ENCODE results near the gene MCRIP1. TPM values are rescaled to one million over a fixed set of nuclear protein-coding genes. Genes with fewer than 3 reads are reported as not detected.

Gene MCRIP1
- total and polyA plus RNA-seq, 4 donors: 16.6 to 42.0 (median 26.2) TPM

DNA sequence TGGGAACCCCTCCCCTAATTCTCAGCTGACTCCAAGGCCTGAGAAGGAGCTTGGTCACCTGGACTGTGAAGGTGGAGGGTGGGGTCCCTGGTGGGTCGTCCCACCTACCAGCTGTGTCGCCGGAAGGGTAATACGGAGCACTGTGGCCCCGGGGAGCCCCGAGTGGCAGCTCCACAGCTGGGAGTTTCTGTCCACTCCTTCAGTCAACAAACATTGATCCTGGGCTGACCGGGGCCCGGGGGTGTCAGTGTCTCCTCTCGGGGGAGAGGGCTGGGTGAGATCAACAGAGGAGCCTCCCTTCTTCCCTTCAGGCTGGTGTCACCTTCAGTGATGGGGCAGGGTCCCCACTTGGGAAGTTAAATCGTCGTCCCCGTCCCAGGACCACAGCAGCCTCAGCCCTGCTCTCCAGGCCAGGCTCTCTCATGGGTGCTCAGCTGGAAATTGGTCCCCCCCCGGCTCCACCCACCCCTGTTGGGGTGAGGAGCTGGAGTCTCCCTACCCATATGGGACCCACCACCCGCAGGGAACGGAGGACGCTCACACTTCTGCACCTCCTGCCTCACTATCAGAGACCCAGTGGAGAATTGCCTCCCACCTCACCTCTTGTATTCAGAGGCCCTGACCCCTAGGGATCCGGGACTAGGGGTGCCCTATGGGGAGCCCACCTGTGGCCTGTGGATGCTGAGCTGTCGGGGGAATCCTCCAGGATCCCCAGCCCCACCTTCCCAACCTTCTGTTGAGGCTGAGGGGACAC lies 27.2 kb downstream of the MCRIP1 start:
- no peaks in the 10 kb centered on the region for H3K9me3 ChIP-seq (ENCODE audit: control insufficient read depth in 4 of 4, low read length in 3 of 4)
- peaks cover 0 to 7% (median 4%) of the 10 kb centered on the region in 4 donors for H3K36me3 ChIP-seq (ENCODE audit: control insufficient read depth in 4 of 4, insufficient read depth in 3 of 4, low read depth in 1 of 4, low read length in 3 of 4)
- H3K9ac ChIP-seq (ENCODE audit: low read depth in 1 of 2, low read length in 2 of 2): no peak overlapping the region
- peak overlapping the region; percentile 78 to 80 for H3K27ac ChIP-seq (ENCODE audit: low read depth in 1 of 2, low read length in 2 of 2)
- peak overlapping the region in 1 of 3 donors; percentile 90 for H3K4me3 ChIP-seq (ENCODE audit: low read depth in 1 of 3, low read length in 3 of 3)
- DNase-seq (ENCODE audit: low spot score): no peak
- peaks cover 14 to 29% (median 23%) of the 10 kb centered on the region in 4 donors for H3K4me1 ChIP-seq (ENCODE audit: control insufficient read depth in 4 of 4, insufficient read depth in 4 of 4, low read length in 3 of 4)
- TF ChIP-seq SP1 (IDR thresholded peaks at IDR 0.05): no peak
- TF ChIP-seq ATF3 (IDR thresholded peaks at IDR 0.05): no peak
- TF ChIP-seq HNF4G (IDR thresholded peaks at IDR 0.05): no peak
- TF ChIP-seq, protein P1, sequence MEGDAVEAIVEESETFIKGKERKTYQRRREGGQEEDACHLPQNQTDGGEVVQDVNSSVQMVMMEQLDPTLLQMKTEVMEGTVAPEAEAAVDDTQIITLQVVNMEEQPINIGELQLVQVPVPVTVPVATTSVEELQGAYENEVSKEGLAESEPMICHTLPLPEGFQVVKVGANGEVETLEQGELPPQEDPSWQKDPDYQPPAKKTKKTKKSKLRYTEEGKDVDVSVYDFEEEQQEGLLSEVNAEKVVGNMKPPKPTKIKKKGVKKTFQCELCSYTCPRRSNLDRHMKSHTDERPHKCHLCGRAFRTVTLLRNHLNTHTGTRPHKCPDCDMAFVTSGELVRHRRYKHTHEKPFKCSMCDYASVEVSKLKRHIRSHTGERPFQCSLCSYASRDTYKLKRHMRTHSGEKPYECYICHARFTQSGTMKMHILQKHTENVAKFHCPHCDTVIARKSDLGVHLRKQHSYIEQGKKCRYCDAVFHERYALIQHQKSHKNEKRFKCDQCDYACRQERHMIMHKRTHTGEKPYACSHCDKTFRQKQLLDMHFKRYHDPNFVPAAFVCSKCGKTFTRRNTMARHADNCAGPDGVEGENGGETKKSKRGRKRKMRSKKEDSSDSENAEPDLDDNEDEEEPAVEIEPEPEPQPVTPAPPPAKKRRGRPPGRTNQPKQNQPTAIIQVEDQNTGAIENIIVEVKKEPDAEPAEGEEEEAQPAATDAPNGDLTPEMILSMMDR (IDR thresholded peaks at IDR 0.05; ENCODE audit: low read depth, low read length, missing input control): no peak
- no peak for TF ChIP-seq JUND (IDR thresholded peaks at IDR 0.05)
- no peak for TF ChIP-seq EGR1 (IDR thresholded peaks at IDR 0.05; ENCODE audit: low read depth in 2 of 2)
- TF ChIP-seq YY1 (IDR thresholded peaks at IDR 0.05): no peak
- no peak for TF ChIP-seq RXRA (IDR thresholded peaks at IDR 0.05)
- TF ChIP-seq FOXA1 (IDR thresholded peaks at IDR 0.05): no peak
- TF ChIP-seq NR2F2 (IDR thresholded peaks at IDR 0.05): no peak
- TF ChIP-seq TAF1 (conservative IDR thresholded peaks at IDR 0.05): no peak
- TF ChIP-seq, protein P2, sequence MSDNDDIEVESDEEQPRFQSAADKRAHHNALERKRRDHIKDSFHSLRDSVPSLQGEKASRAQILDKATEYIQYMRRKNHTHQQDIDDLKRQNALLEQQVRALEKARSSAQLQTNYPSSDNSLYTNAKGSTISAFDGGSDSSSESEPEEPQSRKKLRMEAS (IDR thresholded peaks at IDR 0.05): no peak
- no peak for TF ChIP-seq RAD21 (IDR thresholded peaks at IDR 0.05)
- no peak for TF ChIP-seq REST (IDR thresholded peaks at IDR 0.05)
- no peak for TF ChIP-seq FOXA2 (IDR thresholded peaks at IDR 0.05)
- no peak for TF ChIP-seq HNF4A (conservative IDR thresholded peaks at IDR 0.05)
- TF ChIP-seq GABPA (IDR thresholded peaks at IDR 0.05 in 1 of 2, conservative IDR thresholded peaks at IDR 0.05 in 1 of 2): no peak
- TF ChIP-seq, protein P3, sequence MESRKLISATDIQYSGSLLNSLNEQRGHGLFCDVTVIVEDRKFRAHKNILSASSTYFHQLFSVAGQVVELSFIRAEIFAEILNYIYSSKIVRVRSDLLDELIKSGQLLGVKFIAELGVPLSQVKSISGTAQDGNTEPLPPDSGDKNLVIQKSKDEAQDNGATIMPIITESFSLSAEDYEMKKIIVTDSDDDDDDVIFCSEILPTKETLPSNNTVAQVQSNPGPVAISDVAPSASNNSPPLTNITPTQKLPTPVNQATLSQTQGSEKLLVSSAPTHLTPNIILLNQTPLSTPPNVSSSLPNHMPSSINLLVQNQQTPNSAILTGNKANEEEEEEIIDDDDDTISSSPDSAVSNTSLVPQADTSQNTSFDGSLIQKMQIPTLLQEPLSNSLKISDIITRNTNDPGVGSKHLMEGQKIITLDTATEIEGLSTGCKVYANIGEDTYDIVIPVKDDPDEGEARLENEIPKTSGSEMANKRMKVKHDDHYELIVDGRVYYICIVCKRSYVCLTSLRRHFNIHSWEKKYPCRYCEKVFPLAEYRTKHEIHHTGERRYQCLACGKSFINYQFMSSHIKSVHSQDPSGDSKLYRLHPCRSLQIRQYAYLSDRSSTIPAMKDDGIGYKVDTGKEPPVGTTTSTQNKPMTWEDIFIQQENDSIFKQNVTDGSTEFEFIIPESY (IDR thresholded peaks at IDR 0.05): no peak
- H3K27me3 ChIP-seq (ENCODE audit: control insufficient read depth in 4 of 4, insufficient read depth in 4 of 4, low read length in 3 of 4): peaks cover 0 to 2% (median 0%) of the 10 kb centered on the region in 4 donors
- WGBS: 59% methylated on average over 18 of the region's 18 CpGs

All from liver (tissue), 9 donors.